GM18520 (cell line): Measurements from ENCODE around the gene COTL1.

Experiments
- ATAC-seq: cut with Tn5 transposase; IDR thresholded peaks from one replicate; pipeline ENCODE4 v1.9.1; 2021; ENCODE audit not compliant: unreplicated experiment

Gene COTL1

GRCh38 chr16:84555418-84556196 lies 62.3 kb downstream of the COTL1 start:
- no peak for ATAC-seq

- ATAC-seq, result no peak
Measured at GRCh38 chr16:84554627-84555328, 63.1 kb downstream of the COTL1 start.

- no peak for ATAC-seq
Measured at GRCh38 chr16:84553873-84554399, 63.9 kb downstream of the COTL1 start.

- ATAC-seq, result no peak
Measured at GRCh38 chr16:84552135-84552534, 65.7 kb downstream of the COTL1 start.

- ATAC-seq, result no peak
Measured at GRCh38 chr16:84550096-84550495, 67.8 kb downstream of the COTL1 start.

- no peak for ATAC-seq
Measured at GRCh38 chr16:84548971-84549844, 68.7 kb downstream of the COTL1 start.

GRCh38 chr16:84548508-84548907 lies 69.4 kb downstream of the COTL1 start:
- ATAC-seq, result no peak

- ATAC-seq, result no peak
Measured at GRCh38 chr16:84547546-84548061, 70.3 kb downstream of the COTL1 start.

GRCh38 chr16:84546669-84547545 lies 71.0 kb downstream of the COTL1 start:
- ATAC-seq, result no peak

- ATAC-seq, result no peak
Measured at GRCh38 chr16:84545114-84545737, 72.7 kb downstream of the COTL1 start.

- ATAC-seq, result no peak
Measured at GRCh38 chr16:84544031-84544773, 73.7 kb downstream of the COTL1 start.

- ATAC-seq, result no peak
Measured at GRCh38 chr16:84543253-84543652, 74.6 kb downstream of the COTL1 start.

GRCh38 chr16:84541999-84542817 lies 75.7 kb downstream of the COTL1 start:
- ATAC-seq, result no peak

- no peak for ATAC-seq
Measured at GRCh38 chr16:84540194-84540593, 77.7 kb downstream of the COTL1 start.

GRCh38 chr16:84538222-84538840 lies 79.5 kb downstream of the COTL1 start:
- ATAC-seq, result no peak

- ATAC-seq, result no peak
Measured at GRCh38 chr16:84537491-84538151, 80.3 kb downstream of the COTL1 start.

GRCh38 chr16:84535851-84536250 lies 82.0 kb downstream of the COTL1 start:
- no peak for ATAC-seq
